GM23338 (cell line): Measurements from ENCODE around the gene HNRNPL. TPM values are rescaled to one million over a fixed set of nuclear protein-coding genes. Genes with fewer than 3 reads are reported as not detected.
"Not testable (repeated sequence)": the region's sequence is repeated elsewhere in the genome, so short reads cannot be mapped to it uniquely, and the experiment has no call there.

Experiments used
- ATAC-seq: fragments of 200-7000 bp; cut with Tn5 transposase; 3 replicates; pipeline ENCODE4 v1.9.1; 2020
- DNase-seq: peaks from one replicate; pipeline ENCODE4 v3.0.0-alpha.2; 2015; ENCODE audit warnings: low spot score
- H2AFZ ChIP-seq: fragments of 200-600 bp; sonication (generic); 2 replicates; pipeline ENCODE4 v1.8.0; 2016; ENCODE audit warnings: antibody characterized with exemption, mild to moderate bottlenecking, moderate library complexity
- H3F3A ChIP-seq: fragments of 200-600 bp; sonication (generic); replicated peaks from 2 replicates; pipeline ENCODE4 v1.8.0; 2017; ENCODE audit warnings: antibody characterized with exemption, mixed run types, low read depth
- H3K27ac ChIP-seq: fragments of 200-600 bp; sonication (generic); 2 replicates; pipeline ENCODE4 v1.6.1; 2016; ENCODE audit warnings: low read depth
- H3K27me3 ChIP-seq: fragments of 200-600 bp; sonication (generic); 2 replicates; pipeline ENCODE4 v1.8.0; 2016; ENCODE audit warnings: mild to moderate bottlenecking, mixed run types, moderate library complexity; ENCODE audit not compliant: insufficient read depth
- H3K36me3 ChIP-seq: fragments of 200-600 bp; sonication (generic); 2 replicates; pipeline ENCODE4 v1.8.0; 2016; ENCODE audit warnings: mild to moderate bottlenecking; ENCODE audit not compliant: insufficient read depth
- H3K4me1 ChIP-seq: fragments of 200-600 bp; sonication (generic); 2 replicates; pipeline ENCODE4 v1.8.0; 2016; ENCODE audit warnings: mild to moderate bottlenecking, moderate library complexity; ENCODE audit not compliant: insufficient read depth
- H3K4me2 ChIP-seq: fragments of 200-600 bp; sonication (generic); 2 replicates; pipeline ENCODE4 v1.7.1; 2017; ENCODE audit warnings: mixed run types
- H3K4me3 ChIP-seq: fragments of 200-600 bp; sonication (generic); 2 replicates; pipeline ENCODE4 v1.6.1; 2016; ENCODE audit warnings: mixed run types
- H3K79me2 ChIP-seq: fragments of 200-600 bp; sonication (generic); replicated peaks from 2 replicates; pipeline ENCODE4 v1.8.0; 2017; ENCODE audit warnings: mild to moderate bottlenecking; ENCODE audit not compliant: insufficient read depth
- H3K9me2 ChIP-seq: fragments of 200-600 bp; sonication (generic); 2 replicates; pipeline ENCODE4 v1.8.0; 2017; ENCODE audit not compliant: insufficient read depth
- H4K20me1 ChIP-seq: fragments of 200-600 bp; sonication (generic); replicated peaks from 2 replicates; pipeline ENCODE4 v1.8.0; 2017; ENCODE audit warnings: mild to moderate bottlenecking; ENCODE audit not compliant: insufficient read depth
- H3K27ac Mint-ChIP-seq: 2 replicates; pipeline ENCODE4 v1.8.0; 2020; ENCODE audit warnings: inconsistent platforms, mild to moderate bottlenecking, moderate library complexity, mixed read lengths
- H3K27me3 Mint-ChIP-seq: 3 replicates; pipeline ENCODE4 v1.8.0; 2022; ENCODE audit warnings: low read depth, mild to moderate bottlenecking, moderate library complexity, mixed read lengths, inconsistent platforms; ENCODE audit not compliant: insufficient read depth, poor library complexity
- H3K36me3 Mint-ChIP-seq: 3 replicates; pipeline ENCODE4 v1.8.0; 2021; ENCODE audit warnings: low read depth, mild to moderate bottlenecking, inconsistent platforms, moderate library complexity, mixed read lengths
- H3K4me1 Mint-ChIP-seq: 3 replicates; pipeline ENCODE4 v1.8.0; 2020; ENCODE audit warnings: mild to moderate bottlenecking, inconsistent platforms, mixed read lengths
- H3K4me3 Mint-ChIP-seq: 3 replicates; pipeline ENCODE4 v1.8.0; 2021; ENCODE audit warnings: moderate library complexity, mild to moderate bottlenecking, inconsistent platforms, mixed read lengths
- H3K9me3 Mint-ChIP-seq: 3 replicates; pipeline ENCODE4 v1.8.0; 2020; ENCODE audit warnings: moderate library complexity, mild to moderate bottlenecking, inconsistent platforms, mixed read lengths
- ETS1 ChIP-seq: IDR thresholded peaks from 2 replicates; pipeline ENCODE4 v1.6.1; 2016; ENCODE audit warnings: antibody characterized with exemption
- EZH2 ChIP-seq: fragments of 200-600 bp; sonication (generic); IDR thresholded peaks from one replicate; pipeline ENCODE4 v1.8.0; 2017; ENCODE audit warnings: antibody characterized with exemption, mild to moderate bottlenecking, low read depth; ENCODE audit not compliant: unreplicated experiment
- JUNB ChIP-seq: IDR thresholded peaks from one replicate; pipeline ENCODE4 v1.6.1; 2016; ENCODE audit warnings: antibody characterized with exemption; ENCODE audit not compliant: unreplicated experiment
- STAT1 ChIP-seq: IDR thresholded peaks from one replicate; pipeline ENCODE4 v1.6.1; 2016; ENCODE audit warnings: antibody characterized with exemption; ENCODE audit not compliant: unreplicated experiment
- ZNF462 ChIP-seq: fragments of 250-450 bp; sonication (Bioruptor Pico); IDR thresholded peaks from 2 replicates; pipeline ENCODE4 v1.5.0; 2020; ENCODE audit warnings: mild to moderate bottlenecking, moderate library complexity
- polyA plus RNA-seq: library from polyadenylated mRNA; unstranded; fragments of >200 nt; fragmentation: Nextera tagmentation; extraction: Ambion mirVana; gene quantifications from 2 replicates; pipeline ENCODE4 v1.2.1, GENCODE V29; 2016
- total RNA-seq: library from RNA; depleted of rRNA; stranded (reverse); fragments of >200 nt; shearing (Covaris generic); gene quantifications from 2 replicates; pipeline ENCODE4 v1.2.3, GENCODE V29; 2014

HNRNPL gene
- total and polyA plus RNA-seq, 2 experiments from 2014 or later, result 580 to 664 TPM

GRCh38 chr19:38888876-38889275, 39.1 kb upstream of the HNRNPL start (continued):
- TF ChIP-seq ZNF462, result no peak
- no peak for TF ChIP-seq ETS1
- no peak for TF ChIP-seq STAT1
- TF ChIP-seq JUNB, result no peak
- TF ChIP-seq EZH2, result no peak

GRCh38 chr19:38884691-38885090, 34.9 kb upstream of the HNRNPL start:
- H3K9me2 ChIP-seq, DNase-seq, ATAC-seq, H3K4me2 ChIP-seq, H3K36me3 ChIP-seq, H3K4me1 ChIP-seq, H3K27ac ChIP-seq, H3K79me2 ChIP-seq, H3K9me3 Mint-ChIP-seq, H3K4me1 Mint-ChIP-seq, H3K4me3 Mint-ChIP-seq, H3K27me3 ChIP-seq, H3K4me3 ChIP-seq, H2AFZ ChIP-seq, H4K20me1 ChIP-seq, H3K36me3 Mint-ChIP-seq, H3K27me3 Mint-ChIP-seq, H3K27ac Mint-ChIP-seq, H3F3A ChIP-seq: not testable (repeated sequence)
